Stimulated activated CD4-positive, alpha-beta T cell treated with anti-CD3 and anti-CD28 coated beads, Interleukin-4, amount 100 ng/mL, for 1 hour (primary cell): ENCODE data around the gene FOSL2.

Source experiments
- DNase-seq: peaks from one replicate; pipeline ENCODE4 v3.0.0-alpha.2; 2020

FOSL2 gene

GRCh38 chr2:28375742-28376631 is 16.7 kb upstream of the FOSL2 start:
- no peak for DNase-seq

GRCh38 chr2:28377195-28377816 is 15.4 kb upstream of the FOSL2 start:
- no peak for DNase-seq

DNA sequence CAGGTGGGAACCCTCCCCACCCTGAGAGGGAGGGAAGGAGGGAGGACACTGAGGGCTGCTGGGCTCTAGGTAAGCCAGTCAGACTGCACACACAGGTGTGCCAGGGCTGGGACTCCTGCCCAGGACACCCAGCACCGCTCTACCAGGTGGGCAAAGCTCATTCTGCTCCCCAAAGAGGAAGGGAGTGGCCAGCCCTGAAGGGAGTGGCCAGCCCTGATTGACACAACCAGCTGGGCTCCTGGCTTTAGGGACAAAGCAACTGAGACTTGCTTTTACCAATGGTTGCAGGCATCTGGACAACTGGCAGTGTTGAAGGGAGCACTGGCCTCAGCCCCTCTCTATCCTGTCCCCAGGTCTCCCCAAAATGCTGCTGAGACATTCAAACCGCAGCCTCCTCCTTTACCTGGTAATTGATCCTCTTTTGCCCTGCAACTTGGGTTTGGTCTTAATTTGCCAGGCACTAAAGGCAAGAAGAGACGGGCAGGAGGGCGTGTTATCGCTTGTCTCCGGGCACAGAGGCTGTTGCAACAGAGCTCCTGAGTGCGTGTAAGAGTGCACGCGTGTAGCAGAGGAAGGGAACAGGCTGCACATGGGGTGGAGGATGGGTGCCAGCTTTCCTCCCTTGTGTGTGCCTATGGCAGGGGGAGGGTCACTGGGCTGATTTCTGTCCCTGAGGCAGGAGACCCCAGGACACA is 14.5 kb upstream of the FOSL2 start:
- no peak for DNase-seq

DNA sequence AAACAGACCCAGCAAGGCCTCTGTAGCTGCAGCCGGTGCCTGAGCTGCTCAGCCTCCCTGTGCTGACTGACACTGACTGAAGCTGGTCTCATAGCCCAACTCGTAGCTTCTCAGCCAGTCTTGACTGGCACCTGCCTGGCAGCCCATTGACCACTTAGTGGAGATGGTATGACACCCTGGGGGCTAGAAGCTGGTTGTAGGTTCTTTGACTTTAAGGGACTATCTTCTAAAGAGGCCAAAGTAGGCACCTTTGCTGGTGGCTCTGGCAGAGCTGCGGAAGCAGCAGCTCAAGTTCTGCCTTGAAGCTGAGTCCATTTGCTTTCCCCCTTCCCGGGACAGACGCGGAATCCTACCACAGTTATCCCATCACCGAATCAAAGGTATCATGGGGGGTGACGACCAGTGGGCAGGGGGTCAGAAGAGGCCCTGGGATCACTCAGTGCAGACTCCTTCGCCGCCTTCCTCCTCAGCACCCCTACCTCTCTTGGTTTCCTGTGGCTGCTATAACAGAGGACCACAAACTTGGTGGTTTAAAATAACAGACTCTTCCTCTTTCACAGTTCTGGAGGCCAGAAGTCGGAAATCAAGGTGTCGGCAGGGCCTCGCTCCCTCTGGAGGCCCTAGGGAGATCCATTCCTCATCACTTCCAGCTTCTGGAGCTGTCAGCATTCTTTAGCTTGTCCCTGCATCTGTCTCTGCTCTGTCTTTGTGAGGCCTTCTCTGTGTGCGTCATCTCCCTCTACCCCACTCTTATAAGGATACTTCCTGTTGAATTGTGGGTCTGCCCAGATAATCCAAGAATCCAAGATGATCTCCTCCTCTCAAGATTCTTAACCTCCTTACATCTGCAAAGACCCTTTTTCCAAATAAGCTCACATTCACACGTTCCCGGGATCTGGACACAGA is 13.7 kb upstream of the FOSL2 start:
- no peak for DNase-seq

DNA sequence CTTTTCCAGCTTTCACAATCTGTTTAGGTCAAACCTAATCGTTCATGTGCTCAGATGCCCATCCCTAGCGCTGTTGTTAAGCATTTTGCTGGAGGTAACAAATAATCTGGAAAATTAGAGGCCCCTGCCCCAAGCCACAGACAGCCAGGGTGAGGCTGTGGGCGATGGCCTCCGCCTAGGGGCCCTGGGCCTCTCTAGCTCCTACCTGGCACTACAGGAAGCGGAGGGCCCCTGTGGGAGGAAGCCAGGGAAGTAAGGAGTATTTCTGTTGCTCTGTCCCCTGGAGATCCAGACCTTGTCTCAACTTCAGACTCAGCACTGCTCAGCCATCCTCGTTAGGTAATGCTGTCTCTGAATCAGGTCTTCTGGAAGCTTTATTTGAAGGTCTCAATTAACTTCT is 12.4 kb upstream of the FOSL2 start:
- no peak for DNase-seq

- no peak for DNase-seq
These were observed 11.2 kb upstream of the FOSL2 start for GRCh38 chr2:28381225-28382180.

- no peak for DNase-seq
These were observed 9.9 kb upstream of the FOSL2 start for GRCh38 chr2:28382755-28383154.

- DNase-seq, result no peak
These were observed 5.3 kb upstream of the FOSL2 start for GRCh38 chr2:28387082-28387960.

- DNase-seq, result no peak
These were observed 3.0 kb upstream of the FOSL2 start for GRCh38 chr2:28389399-28390240.

GRCh38 chr2:28390241-28390745 is 2.4 kb upstream of the FOSL2 start:
- DNase-seq, result peak; percentile 91

DNA sequence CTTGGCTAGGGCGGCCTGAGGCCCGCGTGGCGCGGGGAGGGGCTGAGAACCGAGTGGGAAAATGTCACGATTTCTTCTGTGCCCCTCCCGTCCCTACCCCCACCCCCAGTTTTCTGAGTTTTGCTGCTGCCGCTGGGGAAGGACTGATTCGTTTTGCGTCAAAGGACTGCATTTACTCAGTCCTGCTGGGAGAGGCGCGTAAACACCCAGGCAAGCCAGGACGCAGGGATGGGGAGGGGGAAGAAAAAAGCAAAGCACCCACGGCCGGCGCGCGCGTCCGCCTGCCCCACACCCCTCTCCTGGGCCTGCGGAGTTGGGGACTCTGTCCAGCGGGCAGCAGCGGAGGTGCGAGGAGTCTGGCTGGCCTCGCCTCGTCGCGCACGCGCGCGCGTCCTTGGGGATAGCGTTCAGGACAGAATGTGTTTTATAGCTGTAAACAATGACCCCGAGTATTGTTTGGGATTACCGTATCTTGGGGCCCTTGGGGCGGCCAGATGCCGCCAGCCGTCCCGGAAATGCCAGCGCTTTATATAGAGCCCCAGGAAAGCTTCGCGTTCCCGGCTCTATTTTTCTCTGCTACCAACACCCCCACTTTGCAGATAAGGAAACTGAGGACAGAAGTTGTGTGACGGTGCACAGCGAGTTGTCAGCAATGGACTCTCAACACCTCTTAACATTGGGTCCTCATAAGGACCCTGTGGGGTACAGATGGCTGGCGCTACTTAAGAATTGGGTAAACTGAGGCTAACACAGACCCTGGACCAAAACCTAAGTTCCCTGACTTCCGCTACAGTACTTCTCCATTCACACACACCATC is 1.7 kb upstream of the FOSL2 start:
- peak; percentile 52 for DNase-seq

DNA sequence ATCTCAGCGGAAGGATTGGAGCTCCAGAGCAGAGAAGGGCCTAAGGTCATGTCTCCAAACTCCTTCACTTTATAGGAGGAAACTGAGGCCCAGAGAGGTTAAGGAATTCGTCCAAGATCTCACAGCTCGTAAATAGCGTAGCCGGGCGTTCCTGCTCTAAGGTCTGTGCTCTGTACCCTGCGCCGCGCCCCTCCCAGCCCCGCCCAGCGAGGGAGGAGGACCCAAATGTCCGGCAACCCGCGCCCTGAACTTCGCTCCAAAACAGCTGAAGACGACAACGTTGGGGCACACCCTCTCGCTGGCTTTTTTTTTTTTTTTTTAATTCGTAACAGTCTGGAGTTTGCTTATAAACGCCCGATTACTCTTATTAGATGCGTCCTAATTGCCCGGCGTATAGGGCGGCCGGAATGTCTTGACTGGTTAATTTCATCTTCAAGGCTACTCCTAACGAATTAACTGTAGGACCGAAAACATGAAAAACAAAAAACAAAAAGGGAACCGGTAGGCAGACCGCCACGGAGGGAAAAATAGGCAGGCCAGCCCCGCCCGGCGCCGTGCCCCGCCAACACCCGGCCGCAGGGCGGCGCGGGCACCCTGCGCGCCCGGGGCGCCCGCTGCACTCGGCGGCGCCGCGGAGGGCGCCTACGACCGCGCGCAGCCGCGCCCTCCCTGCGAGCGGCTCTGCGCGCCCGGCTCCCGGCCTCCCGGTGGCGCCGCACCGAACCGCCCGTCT is 928 bp upstream of the FOSL2 start:
- DNase-seq, result peak; percentile 65

DNA sequence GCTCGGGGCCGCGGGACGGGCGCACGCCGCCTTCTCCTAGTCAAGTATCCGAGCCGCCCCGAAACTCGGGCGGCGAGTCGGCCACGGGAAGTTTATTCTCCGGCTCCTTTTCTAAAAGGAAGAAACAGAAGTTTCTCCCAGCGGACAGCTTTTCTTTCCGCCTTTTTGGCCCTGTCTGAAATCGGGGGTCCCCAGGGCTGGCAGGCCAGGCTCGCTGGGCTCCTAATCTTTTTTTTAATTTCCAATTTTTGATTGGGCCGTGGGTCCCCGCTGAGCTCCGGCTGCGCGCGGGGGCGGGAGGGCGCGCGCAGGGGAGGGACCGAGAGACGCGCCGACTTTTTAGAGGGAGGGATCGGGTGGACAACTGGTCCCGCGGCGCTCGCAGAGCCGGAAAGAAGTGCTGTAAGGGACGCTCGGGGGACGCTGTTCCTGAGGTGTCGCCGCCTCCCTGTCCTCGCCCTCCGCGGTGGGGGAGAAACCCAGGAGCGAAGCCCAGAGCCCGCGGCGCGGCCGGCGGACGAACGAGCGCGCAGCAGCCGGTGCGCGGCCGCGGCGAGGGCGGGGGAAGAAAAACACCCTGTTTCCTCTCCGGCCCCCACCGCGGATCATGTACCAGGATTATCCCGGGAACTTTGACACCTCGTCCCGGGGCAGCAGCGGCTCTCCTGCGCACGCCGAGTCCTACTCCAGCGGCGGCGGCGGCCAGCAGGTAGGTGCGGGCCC is 617 bp downstream of the FOSL2 start:
- DNase-seq, result peak; percentile 61

DNA sequence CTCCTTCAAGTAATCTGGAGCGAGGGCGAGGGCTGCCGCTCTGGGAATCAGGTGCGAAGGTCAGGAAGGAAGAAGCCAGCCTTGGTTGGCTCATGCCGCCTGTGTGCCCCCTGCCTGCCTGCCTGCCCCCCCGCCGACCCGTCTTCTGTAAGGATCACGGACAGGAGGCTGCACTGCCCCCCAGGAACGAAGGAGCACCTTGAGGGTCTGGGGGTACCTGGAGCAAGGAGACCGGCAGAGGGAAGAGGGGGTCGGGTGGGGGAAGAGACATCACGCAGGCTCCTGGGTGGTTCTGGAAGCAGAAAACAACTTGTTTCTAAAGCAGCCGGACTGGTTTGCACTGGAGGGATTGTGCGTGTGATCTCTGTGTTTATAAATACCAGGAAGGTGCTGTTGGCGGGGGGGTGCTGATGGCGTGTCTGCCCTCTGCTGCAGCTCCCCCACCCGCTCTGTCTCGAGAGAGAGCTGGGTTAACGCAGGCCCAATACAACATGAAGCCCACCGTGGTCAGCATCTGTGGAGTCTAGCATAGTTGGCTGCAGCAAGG is 1.7 kb downstream of the FOSL2 start:
- DNase-seq, result no peak

DNA sequence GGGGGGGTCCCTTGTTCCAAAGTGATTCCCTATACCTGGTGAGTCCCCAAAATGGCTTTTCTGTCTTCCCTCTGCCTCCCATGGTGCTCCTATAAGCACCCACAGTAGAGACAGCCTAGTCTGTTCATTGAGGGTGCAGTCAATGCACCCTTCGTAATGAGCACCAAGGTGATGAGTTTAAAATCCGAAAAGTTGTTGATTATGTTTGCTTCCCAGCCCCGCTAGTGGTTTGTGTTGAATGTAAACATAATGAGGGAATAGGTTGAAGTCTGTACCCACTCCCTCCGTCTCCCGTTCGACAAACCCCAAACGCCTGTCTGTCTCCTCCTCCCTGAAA is 2.3 kb downstream of the FOSL2 start:
- DNase-seq, result no peak

DNA sequence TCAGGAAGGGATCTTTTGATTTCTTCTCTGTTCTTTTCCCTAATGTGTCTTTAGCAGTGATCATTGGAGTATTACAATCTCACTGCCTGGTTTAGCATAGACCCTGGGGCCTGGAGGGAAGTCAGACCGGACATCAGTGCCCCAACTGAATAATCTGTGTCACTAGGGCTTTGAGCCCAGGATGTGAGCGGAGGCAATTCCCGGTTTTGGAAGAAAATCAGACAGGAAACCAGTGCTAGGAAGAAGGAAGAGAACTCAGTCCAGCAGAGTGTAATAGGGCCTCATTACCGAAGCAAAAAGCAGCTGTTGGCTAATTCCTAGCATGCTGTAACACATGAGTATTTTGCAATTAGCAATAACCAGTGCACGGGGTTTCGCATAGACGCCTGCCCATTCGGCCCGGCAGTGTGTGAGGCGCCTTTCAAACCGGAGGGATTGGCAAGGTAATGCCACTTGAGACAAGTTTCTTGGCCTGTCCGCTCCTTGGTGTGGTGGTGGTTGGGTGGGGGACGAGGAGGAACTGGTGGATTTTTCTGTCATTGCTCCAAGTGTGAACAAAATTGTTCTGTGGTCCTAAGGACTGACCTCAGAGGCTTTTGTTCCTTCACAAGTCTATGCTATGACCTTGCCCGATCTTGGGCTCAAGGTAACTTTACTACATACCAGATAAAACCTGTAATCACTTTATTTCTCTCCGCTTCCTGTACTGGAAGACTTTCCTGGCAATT is 2.8 kb downstream of the FOSL2 start:
- DNase-seq, result no peak
